Skeletal muscle cell (primary cell): ENCODE data around the gene MED7.

Source experiments
- DNase-seq: peaks from one replicate; pipeline ENCODE4 v3.0.0-alpha.2; 2010; ENCODE audit warnings: low read depth
- H3K4me3 ChIP-seq: 2 replicates; pipeline ENCODE4 v1.5.1; 2011; ENCODE audit warnings: low read depth, mild to moderate bottlenecking, control low read depth, low read length, moderate library complexity

Gene MED7

GRCh38 chr5:157113002-157113401 is 29.7 kb downstream of the MED7 start:
- DNase-seq = no peak
- H3K4me3 ChIP-seq = no peak overlapping the region

GRCh38 chr5:157109744-157110143 is 32.9 kb downstream of the MED7 start:
- DNase-seq = no peak
- no peak overlapping the region for H3K4me3 ChIP-seq

GRCh38 chr5:157108976-157109375 is 33.7 kb downstream of the MED7 start, which contains the start of gene HAVCR2:
Gene HAVCR2 (minus strand): TSS chr5:157109044. CDS start chr5:157108983, 61 bp downstream.
- no peak for DNase-seq
- H3K4me3 ChIP-seq = no peak within 1 kb of the TSS

GRCh38 chr5:157107508-157107907 is 35.2 kb downstream of the MED7 start:
- no peak for DNase-seq
- H3K4me3 ChIP-seq = no peak overlapping the region

- H3K4me3 ChIP-seq = no peak overlapping the region
- no peak for DNase-seq
These were observed 35.8 kb downstream of the MED7 start for GRCh38 chr5:157106630-157107461.

GRCh38 chr5:157100140-157100679 is 42.5 kb downstream of the MED7 start:
- no peak overlapping the region for H3K4me3 ChIP-seq
- peak; percentile 36 for DNase-seq

GRCh38 chr5:157088342-157088990 is 54.2 kb downstream of the MED7 start:
- no peak for DNase-seq
- H3K4me3 ChIP-seq = no peak overlapping the region
